Cerebellar cortex (tissue), 1 donor: Measurements from ENCODE around the gene C6orf141.
"Not testable (repeated sequence)": the region's sequence is repeated elsewhere in the genome, so short reads cannot be mapped to it uniquely, and the experiment has no call there.

Source experiments
- DNase-seq: peaks from one replicate; pipeline ENCODE4 v3.0.0-alpha.2; 2015; ENCODE audit warnings: low spot score

The C6orf141 gene

GRCh38 chr6:49576618-49577017, 26.1 kb downstream of the C6orf141 start:
- no peak for DNase-seq

- DNase-seq, result no peak
Observed at GRCh38 chr6:49579649-49580048, 29.2 kb downstream of the C6orf141 start.

- no peak for DNase-seq
Observed at GRCh38 chr6:49582529-49582928, 32.1 kb downstream of the C6orf141 start.

GRCh38 chr6:49587262-49587661, 36.8 kb downstream of the C6orf141 start:
- DNase-seq, result not testable (repeated sequence)
